Measurements from ENCODE around the gene ARHGAP20.

DNA sequence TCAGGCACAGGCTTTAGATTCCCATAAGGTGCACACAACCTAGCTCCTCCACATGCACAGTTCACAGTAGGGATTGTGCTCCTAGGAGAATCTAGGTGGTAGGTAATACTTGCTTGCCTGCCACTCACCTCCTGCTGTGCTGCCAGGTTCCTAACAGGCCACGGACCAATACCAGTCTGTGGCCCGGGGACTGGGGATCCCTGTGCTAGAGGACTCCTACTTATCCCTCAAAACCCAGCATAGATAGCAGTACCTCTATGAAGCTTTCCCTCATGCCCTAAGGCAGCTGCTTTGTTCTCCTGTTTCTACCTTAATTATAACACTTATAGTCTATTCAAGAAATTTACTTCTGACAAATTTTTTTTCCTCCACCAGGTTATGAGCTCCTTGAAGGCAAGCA lies 36.7 kb downstream of the ARHGAP20 start:
- TF ChIP-seq REST (IDR thresholded peaks at IDR 0.05; ENCODE audit: borderline replicate concordance), result no peak
- TF ChIP-seq REST (CRISPR knock-in tag; IDR thresholded peaks at IDR 0.05; ENCODE audit: low read depth), result no peak
- TF ChIP-seq NFXL1 (CRISPR knock-in tag; IDR thresholded peaks at IDR 0.05), result no peak
- TF ChIP-seq ZNF609 (CRISPR knock-in tag; IDR thresholded peaks at IDR 0.05; ENCODE audit: borderline replicate concordance), result no peak
- TF ChIP-seq SMARCB1 (IDR thresholded peaks at IDR 0.05; ENCODE audit: insufficient read length, low read depth), result no peak
- TF ChIP-seq JUN (IDR thresholded peaks at IDR 0.05; ENCODE audit: borderline replicate concordance, low read depth, low read length), result no peak
- TF ChIP-seq JUN (CRISPR knock-in tag; IDR thresholded peaks at IDR 0.05; ENCODE audit: borderline replicate concordance), result no peak
- no peak for TF ChIP-seq POLR2AphosphoS5 (IDR thresholded peaks at IDR 0.05; ENCODE audit: control insufficient read depth, insufficient read depth, low read depth, low read length)
- TF ChIP-seq NFYB (IDR thresholded peaks at IDR 0.05; ENCODE audit: extremely low read depth, insufficient read length), result no peak
